PC-3 (cell line): Measurements from ENCODE around the gene NLRP6. TPM values are rescaled to one million over a fixed set of nuclear protein-coding genes. Genes with fewer than 3 reads are reported as not detected.

Experiments
- ATAC-seq: fragments of 200-7000 bp; cut with Tn5 transposase; 2 replicates; pipeline ENCODE4 v1.9.1; 2020; ENCODE audit warnings: mild to moderate bottlenecking, moderate library complexity
- BruUV-seq: library from RNA; stranded (reverse); fragments of 400-500 nt; replicated peaks from 2 replicates; lab custom pipeline; 2021; lab: Mats Ljungman, UMichigan
- CTCF ChIA-PET: fragments of 300-600 bp; sonication (Branson Sonifier 250); formaldehyde crosslinking; loops from one replicate; lab custom pipeline; 2022; ENCODE audit warnings: antibody characterized with exemption; lab: Charles Lee
- POLR2A ChIA-PET: fragments of 300-600 bp; sonication (Branson Sonifier 250); formaldehyde crosslinking; loops from one replicate; lab custom pipeline; 2022; ENCODE audit warnings: antibody characterized with exemption; ENCODE audit not compliant: unreplicated experiment; lab: Charles Lee
- DNase-seq: peaks from one replicate; pipeline ENCODE4 v3.0.0-alpha.2; 2015
- H2AFZ ChIP-seq: fragments of 300-600 bp; sonication (generic); 2 replicates; pipeline ENCODE4 v1.6.0; 2016; ENCODE audit warnings: antibody characterized with exemption, low read length
- H3F3A ChIP-seq: fragments of 300-600 bp; sonication (generic); one replicate; pipeline ENCODE4 v1.6.0; 2017; ENCODE audit warnings: antibody characterized with exemption, low read length, control low read depth, mild to moderate bottlenecking; ENCODE audit not compliant: unreplicated experiment
- H3K27ac ChIP-seq: fragments of 300-600 bp; sonication (generic); 2 replicates; pipeline ENCODE4 v1.5.1; 2016; ENCODE audit warnings: mild to moderate bottlenecking, low read length
- H3K27me3 ChIP-seq: fragments of 300-600 bp; sonication (generic); 2 replicates; pipeline ENCODE4 v1.6.1; 2016; ENCODE audit warnings: low read length, mixed read lengths
- H3K36me3 ChIP-seq: fragments of 300-600 bp; sonication (generic); 2 replicates; pipeline ENCODE4 v1.6.1; 2016; ENCODE audit warnings: low read depth, mixed run types, low read length, mixed read lengths
- H3K4me1 ChIP-seq: fragments of 300-600 bp; sonication (generic); 2 replicates; pipeline ENCODE4 v1.5.1; 2016; ENCODE audit warnings: low read length; ENCODE audit not compliant: insufficient read depth
- H3K4me2 ChIP-seq: fragments of 300-600 bp; sonication (generic); 2 replicates; pipeline ENCODE4 v1.6.0; 2016; ENCODE audit warnings: low read length
- H3K4me3 ChIP-seq: fragments of 300-600 bp; sonication (generic); 2 replicates; pipeline ENCODE4 v1.5.1; 2016; ENCODE audit warnings: mild to moderate bottlenecking, low read length, mixed read lengths
- H3K79me2 ChIP-seq: fragments of 300-600 bp; sonication (generic); 2 replicates; pipeline ENCODE4 v1.6.1; 2017; ENCODE audit warnings: low read length, mixed read lengths
- H3K9ac ChIP-seq: fragments of 300-600 bp; sonication (generic); 2 replicates; pipeline ENCODE4 v1.6.0; 2016; ENCODE audit warnings: mild to moderate bottlenecking, low read length
- H3K9me2 ChIP-seq: fragments of 300-600 bp; sonication (generic); replicated peaks from 2 replicates; pipeline ENCODE4 v1.6.1; 2016; ENCODE audit warnings: mixed run types, low read length, mixed read lengths
- H3K9me3 ChIP-seq: fragments of 300-600 bp; sonication (generic); 2 replicates; pipeline ENCODE4 v1.6.1; 2016; ENCODE audit warnings: low read length, mixed read lengths
- H4K20me1 ChIP-seq: fragments of 300-600 bp; sonication (generic); 2 replicates; pipeline ENCODE4 v1.6.1; 2016; ENCODE audit warnings: low read length, mixed read lengths
- EZH2 ChIP-seq: fragments of 300-600 bp; sonication (generic); IDR thresholded peaks from one replicate; pipeline ENCODE4 v1.6.1; 2017; ENCODE audit warnings: antibody characterized with exemption, mild to moderate bottlenecking, low read length; ENCODE audit not compliant: unreplicated experiment
- EZH2phosphoT487 ChIP-seq: fragments of 300-600 bp; sonication (generic); IDR thresholded peaks from 2 replicates; pipeline ENCODE4 v1.6.1; 2018; ENCODE audit warnings: mild to moderate bottlenecking, antibody characterized with exemption, low read length, borderline replicate concordance
- intact Hi-C: fragments of 100-400 bp; cut with micrococcal nuclease; formaldehyde crosslinking; loops from 2 replicates; pipeline ENCODE4 v1.9.0; 2023
- total RNA-seq: library from RNA; depleted of rRNA; stranded (reverse); fragments of >200 nt; gene quantifications from 2 replicates; pipeline ENCODE4 v1.2.3, GENCODE V29; 2014
- TF ChIP-seq, protein P1 (sequence below): fragments of 300-600 bp; sonication (generic); conservative IDR thresholded peaks from 2 replicates; pipeline ENCODE4 v1.5.1; 2017; ENCODE audit warnings: antibody characterized with exemption, low read depth, mild to moderate bottlenecking, low read length

NLRP6 gene
- total RNA-seq, 1 experiment from 2014 or later, result not detected

DNA sequence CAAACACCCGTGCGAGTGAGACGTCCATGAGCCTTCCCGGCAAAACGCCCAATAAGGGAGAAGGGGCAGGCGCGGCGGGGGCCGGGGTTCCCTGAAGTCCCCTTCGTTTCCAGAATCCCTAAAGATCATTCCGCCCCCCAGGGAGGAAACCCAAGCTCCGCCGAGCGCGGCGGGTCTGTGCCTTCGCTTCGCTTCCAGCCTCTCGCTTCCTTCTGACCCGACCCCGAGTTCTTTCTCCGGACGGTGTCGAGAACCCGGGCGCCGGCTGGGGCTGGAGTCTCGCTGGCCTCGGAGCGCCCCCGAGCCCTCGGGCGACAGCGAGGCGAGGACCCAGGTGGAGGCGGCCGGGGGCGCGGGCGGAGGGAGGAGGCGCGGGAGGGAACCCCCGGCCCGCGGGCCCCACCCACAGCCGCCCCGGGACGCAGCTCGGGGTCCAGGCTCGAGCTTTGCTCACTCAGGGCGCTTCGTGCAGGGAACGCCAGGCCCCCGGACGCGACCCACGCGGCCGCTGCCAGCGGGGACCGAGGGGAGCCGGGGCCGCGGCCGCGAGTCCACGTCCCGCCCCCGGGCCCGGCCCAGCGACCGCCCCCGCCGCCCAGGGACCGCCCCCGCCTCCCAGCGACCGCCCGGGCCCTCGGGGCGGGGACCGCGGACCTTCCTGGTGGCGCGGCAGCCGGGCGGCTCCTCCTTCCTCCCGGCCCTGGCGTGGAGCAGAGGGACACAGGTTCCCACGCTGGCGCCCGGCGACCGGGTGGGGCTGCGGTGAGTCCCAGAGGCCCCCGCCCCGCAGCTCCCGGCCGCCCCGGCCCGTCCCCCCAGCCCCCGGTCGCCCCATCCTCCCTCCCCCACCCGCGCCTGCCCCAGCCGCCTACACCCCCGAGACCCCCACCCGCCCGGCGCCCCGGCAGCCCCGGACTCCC lies 10.5 kb downstream of the NLRP6 start, which contains the start of gene PGGHG:
PGGHG (plus strand) TSS at position 649 of the 920 bp plus-strand sequence. CDS start 691 bp downstream, outside the sequence.
- Histone ChIP-seq H2AFZ (peak within 1 kb of the TSS; percentile 73), H3K27ac (no peak within 1 kb of the TSS), H4K20me1 (no peaks in the 10 kb centered on the region), H3K36me3 (no peaks in the 10 kb centered on the region), H3K27me3 (no peaks in the 10 kb centered on the region), H3F3A (no peaks in the 10 kb centered on the region), H3K9me3 (no peaks in the 10 kb centered on the region), H3K4me3 (peak within 1 kb of the TSS; percentile 70), H3K79me2 (no peaks in the 10 kb centered on the region), H3K4me2 (peak within 1 kb of the TSS; percentile 87), H3K4me1 (no peaks in the 10 kb centered on the region), H3K9me2 (no peaks in the 10 kb centered on the region), H3K9ac (peak within 1 kb of the TSS; percentile 9; the same call in 1 of the 2 replicates)
- peak; percentile 41 for DNase-seq
- intact Hi-C loops, result no loop called here
- CTCF ChIA-PET, result no interaction called here
- no peak for TF ChIP-seq EZH2phosphoT487
- no peak for TF ChIP-seq EZH2
- TF ChIP-seq, protein P1, sequence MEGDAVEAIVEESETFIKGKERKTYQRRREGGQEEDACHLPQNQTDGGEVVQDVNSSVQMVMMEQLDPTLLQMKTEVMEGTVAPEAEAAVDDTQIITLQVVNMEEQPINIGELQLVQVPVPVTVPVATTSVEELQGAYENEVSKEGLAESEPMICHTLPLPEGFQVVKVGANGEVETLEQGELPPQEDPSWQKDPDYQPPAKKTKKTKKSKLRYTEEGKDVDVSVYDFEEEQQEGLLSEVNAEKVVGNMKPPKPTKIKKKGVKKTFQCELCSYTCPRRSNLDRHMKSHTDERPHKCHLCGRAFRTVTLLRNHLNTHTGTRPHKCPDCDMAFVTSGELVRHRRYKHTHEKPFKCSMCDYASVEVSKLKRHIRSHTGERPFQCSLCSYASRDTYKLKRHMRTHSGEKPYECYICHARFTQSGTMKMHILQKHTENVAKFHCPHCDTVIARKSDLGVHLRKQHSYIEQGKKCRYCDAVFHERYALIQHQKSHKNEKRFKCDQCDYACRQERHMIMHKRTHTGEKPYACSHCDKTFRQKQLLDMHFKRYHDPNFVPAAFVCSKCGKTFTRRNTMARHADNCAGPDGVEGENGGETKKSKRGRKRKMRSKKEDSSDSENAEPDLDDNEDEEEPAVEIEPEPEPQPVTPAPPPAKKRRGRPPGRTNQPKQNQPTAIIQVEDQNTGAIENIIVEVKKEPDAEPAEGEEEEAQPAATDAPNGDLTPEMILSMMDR, result no peak
- no TSS peak for BruUV-seq
- peak; percentile 86 for ATAC-seq
- POLR2A ChIA-PET, result no interaction called here

DNA sequence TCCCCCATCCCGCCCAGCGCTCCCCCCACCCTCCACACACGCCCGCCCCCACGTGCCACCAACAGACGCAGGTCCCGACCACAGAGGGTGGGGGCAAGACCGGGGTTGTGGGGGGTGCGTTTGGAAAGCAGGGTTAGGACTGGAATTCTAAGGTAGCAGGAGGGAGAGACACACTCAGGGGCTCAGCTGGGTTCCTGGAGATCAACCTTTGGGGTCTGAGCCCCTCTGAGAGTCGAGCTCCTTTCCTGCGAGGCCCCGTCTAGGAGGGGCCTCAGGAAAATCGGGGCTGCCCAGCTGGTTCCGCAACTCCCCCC lies 11.1 kb downstream of the NLRP6 start:
- Histone ChIP-seq H2AFZ (no peak overlapping the region), H3K9me2 (no peaks in the 10 kb centered on the region), H3K36me3 (no peaks in the 10 kb centered on the region), H3K9ac (no peak overlapping the region), H3K4me1 (no peaks in the 10 kb centered on the region), H4K20me1 (no peaks in the 10 kb centered on the region), H3K9me3 (no peaks in the 10 kb centered on the region), H3K4me3 (no peak overlapping the region), H3F3A (no peaks in the 10 kb centered on the region), H3K27ac (no peak overlapping the region), H3K27me3 (no peaks in the 10 kb centered on the region), H3K4me2 (peak overlapping the region; percentile 56), H3K79me2 (no peaks in the 10 kb centered on the region)
- intact Hi-C loops, result no loop called here
- ATAC-seq (no peak), DNase-seq (no peak)
- CTCF ChIA-PET, result no interaction called here
- POLR2A ChIA-PET, result no interaction called here
- TF ChIP-seq, protein P1, result no peak
- TF ChIP-seq EZH2phosphoT487 (no peak), EZH2 (no peak)
- no TSS peak for BruUV-seq
